Brain microvascular endothelial cell (primary cell): ENCODE data around the gene FASN.

ENCODE experiments used
- DNase-seq: peaks from one replicate; pipeline ENCODE4 v3.0.0-alpha.2; 2020
- H3K27ac ChIP-seq: fragments of 250-450 bp; sonication (Bioruptor Pico); 2 replicates; pipeline ENCODE4 v1.5.1; 2020; ENCODE audit warnings: mild to moderate bottlenecking, moderate library complexity
- H3K27me3 ChIP-seq: fragments of 250-450 bp; sonication (Bioruptor Pico); replicated peaks from 2 replicates; pipeline ENCODE4 v1.5.1; 2020; ENCODE audit warnings: mild to moderate bottlenecking
- H3K36me3 ChIP-seq: fragments of 250-450 bp; sonication (Bioruptor Pico); replicated peaks from 2 replicates; pipeline ENCODE4 v1.5.1; 2020; ENCODE audit warnings: mild to moderate bottlenecking
- H3K4me3 ChIP-seq: 2 replicates; pipeline ENCODE4 v1.5.1; 2011; ENCODE audit warnings: low read depth, mild to moderate bottlenecking, control low read depth, low read length, moderate library complexity
- in situ Hi-C: cut with HindIII; loops from 2 replicates; pipeline ENCODE4 v1.10.0; 2017; ENCODE audit warnings: low sequenced_read_pairs, low pct_ligation_motif_present
- TF ChIP-seq, protein P1 (sequence below): IDR thresholded peaks from 2 replicates; pipeline ENCODE4 v1.5.1; 2011; ENCODE audit warnings: low read depth, mild to moderate bottlenecking, moderate library complexity, low read length, control low read depth, inconsistent platforms; ENCODE audit errors: missing control alignments

FASN gene

GRCh38 chr17:82036634-82037091, 61.4 kb downstream of the FASN start:
- TF ChIP-seq, protein P1, sequence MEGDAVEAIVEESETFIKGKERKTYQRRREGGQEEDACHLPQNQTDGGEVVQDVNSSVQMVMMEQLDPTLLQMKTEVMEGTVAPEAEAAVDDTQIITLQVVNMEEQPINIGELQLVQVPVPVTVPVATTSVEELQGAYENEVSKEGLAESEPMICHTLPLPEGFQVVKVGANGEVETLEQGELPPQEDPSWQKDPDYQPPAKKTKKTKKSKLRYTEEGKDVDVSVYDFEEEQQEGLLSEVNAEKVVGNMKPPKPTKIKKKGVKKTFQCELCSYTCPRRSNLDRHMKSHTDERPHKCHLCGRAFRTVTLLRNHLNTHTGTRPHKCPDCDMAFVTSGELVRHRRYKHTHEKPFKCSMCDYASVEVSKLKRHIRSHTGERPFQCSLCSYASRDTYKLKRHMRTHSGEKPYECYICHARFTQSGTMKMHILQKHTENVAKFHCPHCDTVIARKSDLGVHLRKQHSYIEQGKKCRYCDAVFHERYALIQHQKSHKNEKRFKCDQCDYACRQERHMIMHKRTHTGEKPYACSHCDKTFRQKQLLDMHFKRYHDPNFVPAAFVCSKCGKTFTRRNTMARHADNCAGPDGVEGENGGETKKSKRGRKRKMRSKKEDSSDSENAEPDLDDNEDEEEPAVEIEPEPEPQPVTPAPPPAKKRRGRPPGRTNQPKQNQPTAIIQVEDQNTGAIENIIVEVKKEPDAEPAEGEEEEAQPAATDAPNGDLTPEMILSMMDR: no peak
- DNase-seq: no peak
- Histone ChIP-seq H3K4me3 (peak overlapping the region; percentile 67), H3K27me3 (no peaks in the 10 kb centered on the region), H3K27ac (no peak overlapping the region), H3K36me3 (no peaks in the 10 kb centered on the region)
- in situ Hi-C loops: loop anchor here (10.0 kb wide), 1 partner anchor 62 kb away; the partner anchor contains the start of gene ASPSCR1

DNA sequence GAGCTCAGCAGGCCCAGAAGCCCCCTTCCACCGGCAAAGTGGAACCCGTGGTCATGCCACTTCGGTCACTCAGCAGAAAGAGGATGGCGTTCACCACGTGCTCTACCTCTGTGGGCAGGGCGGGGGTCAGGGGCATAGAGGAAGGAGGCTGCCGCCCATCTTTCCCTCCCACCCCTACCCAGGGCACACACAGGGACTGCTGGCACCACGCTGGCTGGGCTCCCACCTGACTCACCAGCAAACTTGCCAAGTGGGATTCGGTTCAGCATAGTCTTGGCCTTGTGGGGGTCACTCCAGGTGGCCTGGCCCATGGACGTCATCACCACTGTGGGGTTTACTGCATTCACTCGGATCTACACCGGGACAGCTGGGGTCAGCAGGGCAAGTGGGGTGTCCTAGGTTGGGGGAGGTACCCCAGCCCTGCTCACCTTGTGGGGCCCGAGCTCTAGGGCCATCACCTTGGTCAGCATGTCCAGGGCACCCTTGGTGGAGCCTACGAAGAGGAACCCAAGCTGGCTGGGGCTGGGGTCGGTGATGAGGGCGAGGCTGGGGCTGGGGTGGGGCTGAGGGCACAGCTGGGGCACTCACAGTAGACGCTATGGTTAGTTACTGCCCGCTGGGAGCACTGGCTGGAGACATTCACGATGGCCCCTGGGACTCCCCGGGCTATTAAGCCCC, 61.9 kb downstream of the FASN start:
- no peak overlapping the region for H3K27ac ChIP-seq
- in situ Hi-C loops: loop anchor here (10.0 kb wide), 1 partner anchor 61 kb away; the partner anchor contains the start of gene ASPSCR1
- TF ChIP-seq, protein P1: no peak
- DNase-seq: no peak
- no peaks in the 10 kb centered on the region for H3K27me3 ChIP-seq
- peak overlapping the region; percentile 67 for H3K4me3 ChIP-seq
- H3K36me3 ChIP-seq: no peaks in the 10 kb centered on the region

DNA sequence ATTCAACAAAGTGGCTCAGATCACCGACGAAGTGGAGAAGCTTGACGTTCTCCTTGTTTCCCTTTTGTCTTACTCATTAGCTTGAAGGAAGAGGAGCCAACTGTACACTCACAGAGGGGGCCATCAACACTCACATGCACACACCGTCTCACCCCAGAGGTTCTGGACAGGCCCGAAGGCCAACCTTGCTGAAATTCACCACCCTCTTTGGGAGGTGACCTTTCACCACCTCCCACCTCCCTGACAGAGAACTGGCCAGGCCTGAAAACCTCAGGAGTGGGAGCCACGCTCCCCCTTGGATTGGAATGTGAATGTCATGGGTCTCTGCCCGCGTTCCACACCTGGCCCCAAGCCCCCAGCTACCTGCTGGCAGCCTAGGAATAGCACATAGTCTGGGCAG, 62.5 kb downstream of the FASN start:
- in situ Hi-C loops: loop anchor here (10.0 kb wide), 1 partner anchor 61 kb away; the partner anchor contains the start of gene ASPSCR1
- no peak for DNase-seq
- H3K4me3 ChIP-seq: no peak overlapping the region

GRCh38 chr17:82034371-82035011, 63.5 kb downstream of the FASN start:
- no peak overlapping the region for H3K27ac ChIP-seq
- no peaks in the 10 kb centered on the region for H3K27me3 ChIP-seq
- H3K36me3 ChIP-seq: no peaks in the 10 kb centered on the region
- DNase-seq: no peak
- in situ Hi-C loops: loop anchor here (10.0 kb wide), 1 partner anchor 60 kb away; the partner anchor contains the start of gene ASPSCR1
- no peak overlapping the region for H3K4me3 ChIP-seq
- TF ChIP-seq, protein P1: no peak

More for the DNA sequence above, 62.5 kb downstream of the FASN start:
- TF ChIP-seq, protein P1: no peak
- Histone ChIP-seq H3K36me3 (no peaks in the 10 kb centered on the region), H3K27me3 (no peaks in the 10 kb centered on the region), H3K27ac (no peak overlapping the region)

DNA sequence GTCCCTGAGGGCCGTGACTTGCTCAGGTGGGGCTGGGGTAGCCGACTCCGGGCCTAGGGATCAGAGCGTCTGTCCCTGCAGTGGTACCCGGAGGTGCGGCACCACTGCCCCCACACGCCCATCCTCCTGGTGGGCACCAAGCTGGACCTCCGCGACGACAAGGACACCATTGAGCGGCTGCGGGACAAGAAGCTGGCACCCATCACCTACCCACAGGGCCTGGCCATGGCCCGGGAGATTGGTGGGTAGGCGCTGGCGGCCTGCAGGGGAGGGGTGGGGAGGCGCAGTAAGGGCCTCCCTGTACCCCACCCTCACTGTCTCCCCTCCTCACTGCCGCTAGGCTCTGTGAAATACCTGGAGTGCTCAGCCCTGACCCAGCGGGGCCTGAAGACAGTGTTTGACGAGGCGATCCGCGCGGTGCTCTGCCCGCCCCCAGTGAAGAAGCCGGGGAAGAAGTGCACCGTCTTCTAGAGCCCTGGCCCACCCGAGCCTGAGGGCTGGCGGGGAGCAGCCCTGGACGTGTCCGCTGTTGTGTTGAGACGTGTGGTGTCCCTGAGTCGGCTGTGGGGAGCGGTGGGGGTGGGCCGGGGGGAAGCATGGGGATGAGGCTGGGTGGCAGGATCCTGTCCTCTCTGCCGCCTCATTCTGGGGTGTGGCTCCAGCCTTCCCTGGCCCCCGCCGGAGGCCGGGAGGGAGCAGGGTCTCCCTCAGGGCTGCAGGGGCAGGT, 64.5 kb downstream of the FASN start:
- no peaks in the 10 kb centered on the region for H3K27me3 ChIP-seq
- no peak for DNase-seq
- TF ChIP-seq, protein P1: no peak
- H3K27ac ChIP-seq: no peak overlapping the region
- no peaks in the 10 kb centered on the region for H3K36me3 ChIP-seq
- H3K4me3 ChIP-seq: no peak overlapping the region
- in situ Hi-C loops: loop anchor here (10.0 kb wide), 1 partner anchor 59 kb away; the partner anchor contains the start of gene ASPSCR1
